ENCODE data around the gene CYP27C1. TPM values are rescaled to one million over a fixed set of nuclear protein-coding genes. Genes with fewer than 3 reads are reported as not detected.

CYP27C1 gene
- total RNA-seq, 1 donor from 2014 or later, result 5.7 TPM

GRCh38 chr2:127162261-127163089, 57.6 kb downstream of the CYP27C1 start:
- no peak for FAIRE-seq
- no peak for DNase-seq (ENCODE audit: low read depth)
- no peaks in the 10 kb centered on the region for H4K20me1 ChIP-seq (ENCODE audit: insufficient read depth, low read length)
- H3K4me3 ChIP-seq (ENCODE audit: insufficient read depth, low read depth, low read length), result no peak overlapping the region
- no peak overlapping the region for H3K4me3 Mint-ChIP-seq (ENCODE audit: unreplicated experiment)
- no peak for TF ChIP-seq CTCF (IDR thresholded peaks at IDR 0.05; ENCODE audit: insufficient read depth, low read depth, low read length)
- TF ChIP-seq EZH2 (IDR thresholded peaks at IDR 0.05; ENCODE audit: insufficient read depth, low read length), result no peak
- no peaks in the 10 kb centered on the region for H3K27me3 ChIP-seq (ENCODE audit: insufficient read depth, low read length)
- H3K9ac ChIP-seq (ENCODE audit: low read length), result no peak overlapping the region
- H2AFZ ChIP-seq (ENCODE audit: low read depth, low read length), result no peak overlapping the region
- H3K79me2 ChIP-seq (ENCODE audit: insufficient read depth, low read length), result no peaks in the 10 kb centered on the region
- no peak overlapping the region for H3K27ac ChIP-seq (ENCODE audit: low read depth, low read length)
- H3K36me3 ChIP-seq (ENCODE audit: insufficient read depth, low read length), result no peaks in the 10 kb centered on the region
- no peaks in the 10 kb centered on the region for H3K9me3 Mint-ChIP-seq (ENCODE audit: unreplicated experiment)
- H3K27ac Mint-ChIP-seq (ENCODE audit: unreplicated experiment), result no peak overlapping the region
- peaks cover 22% of the 10 kb centered on the region for H3K27me3 Mint-ChIP-seq (ENCODE audit: low read depth, unreplicated experiment)
- peaks cover 11% of the 10 kb centered on the region for H3K4me1 Mint-ChIP-seq (ENCODE audit: low read depth, unreplicated experiment)
- H3K4me1 ChIP-seq (ENCODE audit: insufficient read depth, low read length), result peaks cover 3% of the 10 kb centered on the region
- H3K4me2 ChIP-seq (ENCODE audit: low read length), result no peak overlapping the region
- H3K36me3 Mint-ChIP-seq (ENCODE audit: low read depth, unreplicated experiment), result no peaks in the 10 kb centered on the region
- H3K9me3 ChIP-seq (ENCODE audit: insufficient read depth, low read depth, low read length), result no peaks in the 10 kb centered on the region

GRCh38 chr2:127161176-127162136, 58.6 kb downstream of the CYP27C1 start:
- Mint-ChIP-seq H3K4me1 (ENCODE audit: low read depth, unreplicated experiment) (peaks cover 13% of the 10 kb centered on the region), H3K36me3 (ENCODE audit: low read depth, unreplicated experiment) (no peaks in the 10 kb centered on the region), H3K27me3 (ENCODE audit: low read depth, unreplicated experiment) (peaks cover 22% of the 10 kb centered on the region), H3K4me3 (ENCODE audit: unreplicated experiment) (no peak overlapping the region), H3K9me3 (ENCODE audit: unreplicated experiment) (no peaks in the 10 kb centered on the region), H3K27ac (ENCODE audit: unreplicated experiment) (no peak overlapping the region)
- no peak for TF ChIP-seq CTCF (IDR thresholded peaks at IDR 0.05; ENCODE audit: insufficient read depth, low read depth, low read length)
- TF ChIP-seq EZH2 (IDR thresholded peaks at IDR 0.05; ENCODE audit: insufficient read depth, low read length), result no peak
- Histone ChIP-seq H2AFZ (ENCODE audit: low read depth, low read length) (no peak overlapping the region), H3K9me3 (ENCODE audit: insufficient read depth, low read depth, low read length) (no peaks in the 10 kb centered on the region), H3K9ac (ENCODE audit: low read length) (no peak overlapping the region), H3K4me3 (ENCODE audit: insufficient read depth, low read depth, low read length) (no peak overlapping the region), H3K4me2 (ENCODE audit: low read length) (no peak overlapping the region), H3K36me3 (ENCODE audit: insufficient read depth, low read length) (no peaks in the 10 kb centered on the region), H3K4me1 (ENCODE audit: insufficient read depth, low read length) (peaks cover 5% of the 10 kb centered on the region), H3K27ac (ENCODE audit: low read depth, low read length) (no peak overlapping the region), H4K20me1 (ENCODE audit: insufficient read depth, low read length) (no peaks in the 10 kb centered on the region), H3K27me3 (ENCODE audit: insufficient read depth, low read length) (no peaks in the 10 kb centered on the region), H3K79me2 (ENCODE audit: insufficient read depth, low read length) (no peaks in the 10 kb centered on the region)
- DNase-seq (ENCODE audit: low read depth) (no peak), FAIRE-seq (no peak)

Measured in astrocyte (in vitro differentiated cells and primary cell).